PC-3 (cell line): ENCODE data around the gene MKRN1. TPM values are rescaled to one million over a fixed set of nuclear protein-coding genes. Genes with fewer than 3 reads are reported as not detected.

Source experiments
- ATAC-seq: fragments of 200-7000 bp; cut with Tn5 transposase; 2 replicates; pipeline ENCODE4 v1.9.1; 2020; ENCODE audit warnings: mild to moderate bottlenecking, moderate library complexity
- BruUV-seq: library from RNA; stranded (reverse); fragments of 400-500 nt; replicated peaks from 2 replicates; lab custom pipeline; 2021; lab: Mats Ljungman, UMichigan
- CTCF ChIA-PET: fragments of 300-600 bp; sonication (Branson Sonifier 250); formaldehyde crosslinking; loops from one replicate; lab custom pipeline; 2022; ENCODE audit warnings: antibody characterized with exemption; lab: Charles Lee
- POLR2A ChIA-PET: fragments of 300-600 bp; sonication (Branson Sonifier 250); formaldehyde crosslinking; loops from one replicate; lab custom pipeline; 2022; ENCODE audit warnings: antibody characterized with exemption; ENCODE audit not compliant: unreplicated experiment; lab: Charles Lee
- DNase-seq: peaks from one replicate; pipeline ENCODE4 v3.0.0-alpha.2; 2015
- H2AFZ ChIP-seq: fragments of 300-600 bp; sonication (generic); 2 replicates; pipeline ENCODE4 v1.6.0; 2016; ENCODE audit warnings: antibody characterized with exemption, low read length
- H3F3A ChIP-seq: fragments of 300-600 bp; sonication (generic); one replicate; pipeline ENCODE4 v1.6.0; 2017; ENCODE audit warnings: antibody characterized with exemption, low read length, control low read depth, mild to moderate bottlenecking; ENCODE audit not compliant: unreplicated experiment
- H3K27ac ChIP-seq: fragments of 300-600 bp; sonication (generic); 2 replicates; pipeline ENCODE4 v1.5.1; 2016; ENCODE audit warnings: mild to moderate bottlenecking, low read length
- H3K27me3 ChIP-seq: fragments of 300-600 bp; sonication (generic); 2 replicates; pipeline ENCODE4 v1.6.1; 2016; ENCODE audit warnings: low read length, mixed read lengths
- H3K36me3 ChIP-seq: fragments of 300-600 bp; sonication (generic); 2 replicates; pipeline ENCODE4 v1.6.1; 2016; ENCODE audit warnings: low read depth, mixed run types, low read length, mixed read lengths
- H3K4me1 ChIP-seq: fragments of 300-600 bp; sonication (generic); 2 replicates; pipeline ENCODE4 v1.5.1; 2016; ENCODE audit warnings: low read length; ENCODE audit not compliant: insufficient read depth
- H3K4me2 ChIP-seq: fragments of 300-600 bp; sonication (generic); 2 replicates; pipeline ENCODE4 v1.6.0; 2016; ENCODE audit warnings: low read length
- H3K4me3 ChIP-seq: fragments of 300-600 bp; sonication (generic); 2 replicates; pipeline ENCODE4 v1.5.1; 2016; ENCODE audit warnings: mild to moderate bottlenecking, low read length, mixed read lengths
- H3K79me2 ChIP-seq: fragments of 300-600 bp; sonication (generic); 2 replicates; pipeline ENCODE4 v1.6.1; 2017; ENCODE audit warnings: low read length, mixed read lengths
- H3K9ac ChIP-seq: fragments of 300-600 bp; sonication (generic); 2 replicates; pipeline ENCODE4 v1.6.0; 2016; ENCODE audit warnings: mild to moderate bottlenecking, low read length
- H3K9me2 ChIP-seq: fragments of 300-600 bp; sonication (generic); replicated peaks from 2 replicates; pipeline ENCODE4 v1.6.1; 2016; ENCODE audit warnings: mixed run types, low read length, mixed read lengths
- H3K9me3 ChIP-seq: fragments of 300-600 bp; sonication (generic); 2 replicates; pipeline ENCODE4 v1.6.1; 2016; ENCODE audit warnings: low read length, mixed read lengths
- H4K20me1 ChIP-seq: fragments of 300-600 bp; sonication (generic); 2 replicates; pipeline ENCODE4 v1.6.1; 2016; ENCODE audit warnings: low read length, mixed read lengths
- CTCF ChIP-seq: fragments of 300-600 bp; sonication (generic); conservative IDR thresholded peaks from 2 replicates; pipeline ENCODE4 v1.5.1; 2017; ENCODE audit warnings: antibody characterized with exemption, low read depth, mild to moderate bottlenecking, low read length
- EZH2 ChIP-seq: fragments of 300-600 bp; sonication (generic); IDR thresholded peaks from one replicate; pipeline ENCODE4 v1.6.1; 2017; ENCODE audit warnings: antibody characterized with exemption, mild to moderate bottlenecking, low read length; ENCODE audit not compliant: unreplicated experiment
- EZH2phosphoT487 ChIP-seq: fragments of 300-600 bp; sonication (generic); IDR thresholded peaks from 2 replicates; pipeline ENCODE4 v1.6.1; 2018; ENCODE audit warnings: mild to moderate bottlenecking, antibody characterized with exemption, low read length, borderline replicate concordance
- intact Hi-C: fragments of 100-400 bp; cut with micrococcal nuclease; formaldehyde crosslinking; loops from 2 replicates; pipeline ENCODE4 v1.9.0; 2023
- total RNA-seq: library from RNA; depleted of rRNA; stranded (reverse); fragments of >200 nt; gene quantifications from 2 replicates; pipeline ENCODE4 v1.2.3, GENCODE V29; 2014

The MKRN1 gene
- total RNA-seq, 1 experiment from 2014 or later: 78.5 TPM

GRCh38 chr7:140497241-140497769 lies 18.0 kb upstream of the MKRN1 start:
- Histone ChIP-seq H3K9ac (no peak overlapping the region), H2AFZ (no peak overlapping the region), H3K27me3 (no peaks in the 10 kb centered on the region), H3K4me1 (no peaks in the 10 kb centered on the region), H3K9me3 (no peaks in the 10 kb centered on the region), H3K79me2 (no peaks in the 10 kb centered on the region), H3K9me2 (no peaks in the 10 kb centered on the region), H4K20me1 (no peaks in the 10 kb centered on the region), H3K4me2 (no peak overlapping the region), H3F3A (no peaks in the 10 kb centered on the region), H3K4me3 (no peak overlapping the region), H3K36me3 (no peaks in the 10 kb centered on the region), H3K27ac (no peak overlapping the region)
- BruUV-seq: no TSS peak
- ATAC-seq (no peak), DNase-seq (no peak)
- TF ChIP-seq CTCF (no peak), EZH2phosphoT487 (no peak), EZH2 (no peak)
- ChIA-PET POLR2A (no interaction called here), CTCF (no interaction called here)
- intact Hi-C loops: no loop called here

- Histone ChIP-seq H3K4me1 (no peaks in the 10 kb centered on the region), H3K9me2 (no peaks in the 10 kb centered on the region), H2AFZ (no peak overlapping the region), H3K9me3 (no peaks in the 10 kb centered on the region), H3K27ac (no peak overlapping the region), H3K9ac (no peak overlapping the region), H3F3A (no peaks in the 10 kb centered on the region), H3K27me3 (no peaks in the 10 kb centered on the region), H3K36me3 (no peaks in the 10 kb centered on the region), H3K4me3 (no peak overlapping the region), H3K79me2 (no peaks in the 10 kb centered on the region), H3K4me2 (no peak overlapping the region), H4K20me1 (no peaks in the 10 kb centered on the region)
- ChIA-PET CTCF (no interaction called here), POLR2A (no interaction called here)
- TF ChIP-seq CTCF: no peak
- no peak for TF ChIP-seq EZH2
- TF ChIP-seq EZH2phosphoT487: no peak
- no peak for DNase-seq
- no TSS peak for BruUV-seq
- intact Hi-C loops: no loop called here
- no peak for ATAC-seq
These were observed 16.3 kb upstream of the MKRN1 start for GRCh38 chr7:140495514-140496097.

- Histone ChIP-seq H3K9me2 (no peaks in the 10 kb centered on the region), H3K4me2 (no peak overlapping the region), H2AFZ (no peak overlapping the region), H3F3A (no peaks in the 10 kb centered on the region), H3K27me3 (no peaks in the 10 kb centered on the region), H3K9ac (no peak overlapping the region), H3K79me2 (no peaks in the 10 kb centered on the region), H3K4me1 (no peaks in the 10 kb centered on the region), H3K9me3 (no peaks in the 10 kb centered on the region), H3K4me3 (no peak overlapping the region), H3K36me3 (no peaks in the 10 kb centered on the region), H3K27ac (no peak overlapping the region), H4K20me1 (no peaks in the 10 kb centered on the region)
- BruUV-seq: no TSS peak
- ChIA-PET CTCF (no interaction called here), POLR2A (no interaction called here)
- DNase-seq (no peak), ATAC-seq (no peak)
- TF ChIP-seq EZH2phosphoT487 (no peak), CTCF (no peak)
- intact Hi-C loops: loop anchor here (5.0 kb wide), 1 partner anchor 143 kb away; no protein-coding TSS in a partner anchor
These were observed 15.6 kb upstream of the MKRN1 start for GRCh38 chr7:140494867-140495266.
